ENCODE results near the gene TPP1.

TPP1 gene

DNA sequence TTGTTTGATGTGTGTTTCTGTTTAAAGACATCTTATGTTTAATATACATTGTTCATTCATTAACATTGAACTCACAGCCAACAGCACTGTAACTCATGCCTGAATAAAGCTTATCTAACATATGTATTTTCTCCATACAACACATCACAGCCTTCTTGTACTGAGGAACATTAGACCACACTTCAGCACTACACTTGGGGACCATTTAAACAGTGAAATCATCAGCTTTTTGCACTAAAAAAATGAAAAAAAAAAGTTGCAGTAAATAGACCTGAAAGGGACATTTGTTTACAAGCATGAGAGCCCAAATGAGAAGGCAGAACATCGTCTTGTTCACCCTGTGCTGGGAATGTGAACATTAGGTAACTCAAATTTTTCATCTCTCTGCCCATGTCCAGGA is 15.3 kb upstream of the TPP1 start:
- DNase-seq (ENCODE audit: extremely low read depth, insufficient read length) = no peak

DNA sequence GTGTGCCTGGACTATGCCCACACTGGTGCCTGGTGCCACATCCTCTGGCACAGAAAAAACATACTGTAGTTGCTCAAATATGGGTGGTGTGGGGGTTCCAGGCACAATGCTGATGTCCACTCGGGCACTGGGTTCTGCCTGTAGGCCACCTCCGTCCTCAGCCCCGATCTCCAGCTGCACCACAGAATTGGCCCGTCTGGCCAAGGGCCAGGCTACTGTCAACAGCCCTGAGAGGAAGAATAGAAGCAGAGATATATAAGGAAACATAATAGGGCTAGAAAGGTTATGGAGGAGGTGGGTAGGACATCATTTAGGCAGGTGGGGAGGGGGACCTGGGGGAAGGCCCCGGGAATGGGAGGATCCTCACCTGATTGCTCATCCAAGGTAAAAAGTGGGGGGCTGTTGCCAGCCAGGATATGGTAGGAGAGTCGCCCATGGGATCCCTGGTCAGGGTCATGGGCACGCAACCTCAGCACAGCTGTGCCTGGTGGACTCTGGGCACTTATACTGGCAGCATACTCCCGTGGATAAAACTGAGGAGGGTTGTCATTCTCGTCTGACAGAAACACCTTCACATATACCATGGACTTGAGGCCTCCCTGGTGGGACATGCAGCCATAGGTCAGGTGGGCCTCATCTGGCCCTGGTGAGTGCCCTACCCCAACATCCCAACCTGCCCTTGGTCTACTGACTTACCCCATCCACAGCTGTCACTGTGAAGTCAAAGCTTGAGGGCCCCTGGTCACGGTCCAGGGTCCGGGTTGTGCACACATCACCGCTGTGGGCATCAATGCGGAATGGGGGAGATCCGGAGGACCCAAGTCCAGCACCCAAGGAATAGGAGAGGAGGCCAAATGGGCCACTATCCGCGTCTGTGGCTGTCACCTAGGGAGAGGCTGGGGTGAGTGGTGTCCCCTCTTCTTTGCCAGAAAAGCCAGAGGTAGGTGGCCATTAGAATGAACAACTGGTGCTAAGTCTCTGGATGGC is 14.5 kb upstream of the TPP1 start:
- Histone ChIP-seq H3K36me3 (ENCODE audit: control insufficient read depth, insufficient read depth, low read length) (no peaks in the 10 kb centered on the region), H3K27me3 (replicated peaks; ENCODE audit: control insufficient read depth, insufficient read depth, low read length) (no peaks in the 10 kb centered on the region), H3K4me3 (replicated peaks; ENCODE audit: low read depth, low read length) (no peak overlapping the region)
- no peak for DNase-seq (ENCODE audit: extremely low read depth, insufficient read length)
- TF ChIP-seq, protein P1, sequence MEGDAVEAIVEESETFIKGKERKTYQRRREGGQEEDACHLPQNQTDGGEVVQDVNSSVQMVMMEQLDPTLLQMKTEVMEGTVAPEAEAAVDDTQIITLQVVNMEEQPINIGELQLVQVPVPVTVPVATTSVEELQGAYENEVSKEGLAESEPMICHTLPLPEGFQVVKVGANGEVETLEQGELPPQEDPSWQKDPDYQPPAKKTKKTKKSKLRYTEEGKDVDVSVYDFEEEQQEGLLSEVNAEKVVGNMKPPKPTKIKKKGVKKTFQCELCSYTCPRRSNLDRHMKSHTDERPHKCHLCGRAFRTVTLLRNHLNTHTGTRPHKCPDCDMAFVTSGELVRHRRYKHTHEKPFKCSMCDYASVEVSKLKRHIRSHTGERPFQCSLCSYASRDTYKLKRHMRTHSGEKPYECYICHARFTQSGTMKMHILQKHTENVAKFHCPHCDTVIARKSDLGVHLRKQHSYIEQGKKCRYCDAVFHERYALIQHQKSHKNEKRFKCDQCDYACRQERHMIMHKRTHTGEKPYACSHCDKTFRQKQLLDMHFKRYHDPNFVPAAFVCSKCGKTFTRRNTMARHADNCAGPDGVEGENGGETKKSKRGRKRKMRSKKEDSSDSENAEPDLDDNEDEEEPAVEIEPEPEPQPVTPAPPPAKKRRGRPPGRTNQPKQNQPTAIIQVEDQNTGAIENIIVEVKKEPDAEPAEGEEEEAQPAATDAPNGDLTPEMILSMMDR (IDR thresholded peaks at IDR 0.05; ENCODE audit: insufficient read depth, low read length, poor library complexity, severe bottlenecking) = no peak

More for the DNA sequence above, 15.3 kb upstream of the TPP1 start:
- Histone ChIP-seq H3K27me3 (replicated peaks; ENCODE audit: control insufficient read depth, insufficient read depth, low read length) (no peaks in the 10 kb centered on the region), H3K4me3 (replicated peaks; ENCODE audit: low read depth, low read length) (no peak overlapping the region), H3K36me3 (ENCODE audit: control insufficient read depth, insufficient read depth, low read length) (no peaks in the 10 kb centered on the region)
- TF ChIP-seq, protein P1 (IDR thresholded peaks at IDR 0.05; ENCODE audit: insufficient read depth, low read length, poor library complexity, severe bottlenecking) = no peak

DNA sequence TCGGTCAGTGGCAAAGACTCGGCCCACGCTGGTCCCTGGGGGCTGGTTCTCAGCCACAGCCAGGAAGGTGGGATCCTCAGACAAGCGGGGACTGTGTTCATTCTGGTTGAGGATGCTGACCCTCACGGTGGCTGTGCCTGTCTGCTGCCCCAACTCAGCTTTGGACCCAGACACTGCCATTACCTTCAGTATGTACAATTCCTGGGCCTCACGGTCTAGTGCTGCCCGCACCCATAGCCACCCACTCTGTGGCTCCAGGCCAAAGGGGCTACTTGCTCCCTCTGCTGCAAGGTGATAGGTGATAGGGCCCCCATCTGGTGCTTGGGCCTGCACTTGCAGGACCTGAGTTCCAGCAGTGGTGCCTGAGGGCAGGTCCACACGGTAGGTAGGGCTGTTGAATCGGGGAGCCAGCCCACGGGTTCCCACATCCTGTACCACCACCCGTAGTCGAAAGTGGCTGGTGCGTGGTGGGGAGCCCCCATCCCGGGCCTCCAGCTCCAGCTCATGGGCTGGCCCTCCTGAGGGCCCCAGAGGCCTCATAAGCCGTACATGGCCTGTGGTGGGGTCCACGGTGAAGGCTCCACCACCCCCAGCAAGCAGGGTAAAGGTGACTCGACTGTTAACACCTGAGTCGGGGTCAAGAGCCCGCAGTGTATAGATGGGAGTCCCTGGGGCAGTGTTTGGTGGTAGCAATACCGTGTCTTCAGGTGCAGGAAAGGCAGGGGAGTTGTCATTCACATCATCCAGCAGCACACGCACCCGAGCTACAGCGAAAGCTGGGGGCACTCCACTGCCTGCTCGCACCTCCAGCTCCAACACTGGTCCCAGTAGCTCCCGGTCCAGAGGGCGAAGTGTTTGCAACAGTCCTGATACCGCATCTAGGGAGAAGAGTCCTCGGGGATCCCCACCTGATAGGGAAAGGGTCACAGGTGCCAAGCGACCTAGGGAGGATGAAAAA is 13.2 kb upstream of the TPP1 start:
- Histone ChIP-seq H3K36me3 (ENCODE audit: control insufficient read depth, insufficient read depth, low read length) (no peaks in the 10 kb centered on the region), H3K4me3 (replicated peaks; ENCODE audit: low read depth, low read length) (no peak overlapping the region), H3K27me3 (replicated peaks; ENCODE audit: control insufficient read depth, insufficient read depth, low read length) (no peaks in the 10 kb centered on the region)
- DNase-seq (ENCODE audit: extremely low read depth, insufficient read length) = no peak
- TF ChIP-seq, protein P1 (IDR thresholded peaks at IDR 0.05; ENCODE audit: insufficient read depth, low read length, poor library complexity, severe bottlenecking) = no peak

DNA sequence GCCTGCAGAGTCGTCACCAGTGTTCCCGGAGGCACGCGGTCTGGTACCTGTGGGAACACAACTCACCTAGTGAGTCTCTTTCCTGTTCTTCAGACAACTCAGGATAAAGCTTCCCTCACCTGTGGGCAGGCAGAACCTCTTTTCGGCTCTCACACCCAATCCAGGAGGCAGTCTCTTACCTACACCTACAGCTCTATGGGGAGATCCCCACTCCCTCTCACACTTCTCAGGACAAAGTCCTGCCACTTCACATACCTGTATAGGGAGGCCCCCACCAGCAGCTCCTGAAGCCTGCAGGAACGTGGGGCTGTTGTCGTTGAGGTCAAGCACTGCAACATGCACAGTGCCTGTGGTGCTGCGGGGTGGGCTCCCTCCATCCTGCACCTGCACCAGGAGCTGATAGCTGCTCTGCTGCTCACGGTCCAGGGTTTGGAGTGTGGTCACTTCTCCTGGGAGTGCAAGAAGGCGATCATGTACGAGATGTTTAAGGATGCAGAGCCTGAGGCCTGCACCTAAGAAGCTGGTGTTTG is 12.2 kb upstream of the TPP1 start:
- TF ChIP-seq, protein P1 (IDR thresholded peaks at IDR 0.05; ENCODE audit: insufficient read depth, low read length, poor library complexity, severe bottlenecking) = no peak
- Histone ChIP-seq H3K36me3 (ENCODE audit: control insufficient read depth, insufficient read depth, low read length) (no peaks in the 10 kb centered on the region), H3K4me3 (replicated peaks; ENCODE audit: low read depth, low read length) (no peak overlapping the region), H3K27me3 (replicated peaks; ENCODE audit: control insufficient read depth, insufficient read depth, low read length) (no peaks in the 10 kb centered on the region)
- DNase-seq (ENCODE audit: extremely low read depth, insufficient read length) = no peak

DNA sequence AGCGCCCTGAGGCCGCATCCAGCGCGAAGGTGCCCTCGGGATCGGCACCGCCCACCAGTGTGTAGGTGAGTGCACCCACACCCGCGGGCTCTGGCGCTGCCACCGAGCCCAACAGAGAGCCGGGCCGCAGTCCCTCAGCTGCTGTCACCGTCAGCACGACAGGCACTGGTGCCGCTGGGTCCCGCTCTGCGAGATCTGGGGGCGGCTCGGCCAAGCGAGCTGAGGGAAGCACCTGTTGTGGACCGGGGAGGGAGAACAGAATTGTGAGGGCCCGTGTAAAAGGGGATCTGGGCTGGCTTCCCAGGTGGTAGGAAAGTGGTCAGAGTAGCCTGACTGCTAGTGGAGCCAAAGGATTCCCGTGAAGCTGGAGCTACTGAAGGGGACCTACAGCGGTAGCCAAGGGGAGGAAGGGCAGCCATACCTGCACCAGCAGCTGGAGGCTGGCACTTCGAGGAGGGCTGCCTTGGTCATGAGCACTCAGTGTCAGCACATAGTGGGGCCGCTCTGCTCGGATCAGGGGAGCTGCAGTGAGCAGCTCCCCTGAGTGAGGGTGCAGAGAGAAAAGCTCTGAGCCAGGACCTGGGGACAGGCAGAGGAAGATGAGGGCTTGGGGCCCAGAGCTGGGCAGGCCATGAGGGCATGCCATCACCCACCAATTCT is 11.5 kb upstream of the TPP1 start:
- DNase-seq (ENCODE audit: extremely low read depth, insufficient read length) = no peak
- H3K36me3 ChIP-seq (ENCODE audit: control insufficient read depth, insufficient read depth, low read length) = no peaks in the 10 kb centered on the region
- no peaks in the 10 kb centered on the region for H3K27me3 ChIP-seq (replicated peaks; ENCODE audit: control insufficient read depth, insufficient read depth, low read length)
- H3K4me3 ChIP-seq (replicated peaks; ENCODE audit: low read depth, low read length) = no peak overlapping the region
- TF ChIP-seq, protein P1 (IDR thresholded peaks at IDR 0.05; ENCODE audit: insufficient read depth, low read length, poor library complexity, severe bottlenecking) = no peak

All from GM06990 (cell line).